ENCODE measurements around the gene CCDC8. TPM values are rescaled to one million over a fixed set of nuclear protein-coding genes. Genes with fewer than 3 reads are reported as not detected.

Gene CCDC8
- polyA plus RNA-seq, 4 donors, result 1.1 to 50.9 (median 2.0) TPM; not detected in 1

Other genes starting within 250 kb of the CCDC8 start
- not detected for gene IGFL1, start 183.8 kb downstream of the CCDC8 start, polyA plus RNA-seq
- 100 to 1,000 TPM in 1 of 4 donors, 10 to 100 TPM in 1, 1 to 10 TPM in 1, under 1 TPM in 1; 0.89 to 159 (median 16.0) TPM for gene HIF3A, start 116.5 kb downstream of the CCDC8 start, polyA plus RNA-seq
- 10 to 100 TPM; 24.0 to 52.2 (median 39.4) TPM for gene PPP5C, start 66.5 kb downstream of the CCDC8 start, polyA plus RNA-seq
- gene PNMA8C, start 15.4 kb upstream of the CCDC8 start, polyA plus RNA-seq, result under 1 TPM in 2 of 4 donors, not detected in 2; 0.09 to 0.49 TPM
- gene PNMA8A, start 58.0 kb upstream of the CCDC8 start, polyA plus RNA-seq, result 1 to 10 TPM in 2 of 4 donors, under 1 TPM in 1, not detected in 1; 0.27 to 2.9 (median 1.5) TPM
- gene PNMA8B, start 82.3 kb upstream of the CCDC8 start, polyA plus RNA-seq, result 1 to 10 TPM in 2 of 4 donors, not detected in 2; 1.0 to 1.3 TPM
- gene CALM3, start 187.8 kb upstream of the CCDC8 start, polyA plus RNA-seq, result 100 to 1,000 TPM; 189 to 429 (median 298) TPM
- gene PTGIR, start 211.5 kb upstream of the CCDC8 start, polyA plus RNA-seq, result 1 to 10 TPM in 2 of 4 donors, under 1 TPM in 1, not detected in 1; 0.45 to 3.4 (median 1.6) TPM
- under 1 TPM in 1 of 4 donors, not detected in 3; 0.75 TPM for gene GNG8, start 222.6 kb upstream of the CCDC8 start, polyA plus RNA-seq
- 1 to 10 TPM in 3 of 4 donors, not detected in 1; 2.2 to 7.1 (median 5.3) TPM for gene DACT3, start 247.6 kb upstream of the CCDC8 start, polyA plus RNA-seq

Data from small intestine (tissue), 4 donors.